GM21529 (cell line): ENCODE data around the gene RHBDL1.
"Not testable (repeated sequence)": the region's sequence is repeated elsewhere in the genome, so short reads cannot be mapped to it uniquely, and the experiment has no call there.

Experiments
- ATAC-seq: cut with Tn5 transposase; IDR thresholded peaks from one replicate; pipeline ENCODE4 v1.9.1; 2021; ENCODE audit not compliant: unreplicated experiment

Gene RHBDL1

DNA sequence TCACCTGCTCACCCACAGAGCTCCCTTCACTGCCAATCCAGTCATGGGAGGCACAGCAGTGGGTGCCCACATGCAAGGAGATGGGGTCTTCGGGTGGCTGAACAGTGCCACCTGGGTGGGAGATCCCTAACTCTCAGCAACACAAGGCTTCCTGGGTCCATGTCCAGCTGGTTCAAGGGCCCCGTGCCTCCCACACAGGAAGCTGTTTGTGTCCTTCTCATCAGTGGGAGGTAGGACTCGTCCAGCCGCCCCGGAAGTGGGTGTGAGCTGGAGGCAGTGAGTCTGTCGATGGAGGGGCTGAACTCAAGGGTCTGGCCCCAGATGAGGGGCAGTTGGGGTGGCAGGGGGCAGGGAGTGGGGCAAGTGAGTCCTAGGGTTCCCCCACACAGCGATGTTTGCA, 28.6 kb downstream of the RHBDL1 start:
- no peak for ATAC-seq

DNA sequence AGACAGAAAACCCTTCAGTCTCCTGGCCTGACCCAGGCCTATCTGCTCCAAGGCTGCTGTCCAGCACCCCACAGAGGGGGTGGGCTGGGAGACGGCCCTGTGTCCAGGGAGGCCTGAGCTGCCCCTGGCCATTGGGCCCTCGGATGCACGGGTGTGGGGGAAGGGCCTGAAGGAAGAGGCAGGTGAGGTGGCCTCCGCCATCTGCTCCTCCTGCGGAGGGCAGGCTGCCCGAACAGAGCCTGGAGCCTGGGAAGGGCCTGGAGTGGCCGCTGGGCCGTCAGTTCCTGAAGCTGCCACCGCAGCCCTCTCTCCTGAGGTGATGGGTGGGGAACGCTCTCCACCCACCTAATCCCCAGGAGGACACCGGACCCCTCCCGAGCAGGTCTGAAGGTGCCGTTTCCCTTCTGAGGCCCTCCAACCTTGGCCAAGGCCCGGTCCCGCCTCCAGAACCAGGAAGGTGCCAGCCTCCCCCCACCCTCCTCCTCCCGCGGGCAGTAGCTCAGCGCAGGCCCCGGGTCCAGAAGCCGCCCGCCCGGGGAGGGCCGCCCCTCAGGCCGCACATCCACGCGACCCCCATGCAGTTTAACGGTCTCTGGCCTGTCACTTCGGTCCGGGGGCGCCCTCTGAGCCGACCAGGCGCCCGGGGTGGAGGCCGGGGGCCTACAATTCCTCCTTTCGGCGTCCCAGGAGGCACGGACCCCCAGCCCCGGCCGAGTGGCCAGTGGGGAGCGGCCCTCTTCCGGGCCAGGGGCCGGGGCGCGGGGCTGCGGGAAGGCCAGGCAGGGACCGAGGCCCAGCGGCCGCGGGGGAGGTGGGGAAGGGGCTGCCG, 29.3 kb downstream of the RHBDL1 start:
- ATAC-seq, result no peak

DNA sequence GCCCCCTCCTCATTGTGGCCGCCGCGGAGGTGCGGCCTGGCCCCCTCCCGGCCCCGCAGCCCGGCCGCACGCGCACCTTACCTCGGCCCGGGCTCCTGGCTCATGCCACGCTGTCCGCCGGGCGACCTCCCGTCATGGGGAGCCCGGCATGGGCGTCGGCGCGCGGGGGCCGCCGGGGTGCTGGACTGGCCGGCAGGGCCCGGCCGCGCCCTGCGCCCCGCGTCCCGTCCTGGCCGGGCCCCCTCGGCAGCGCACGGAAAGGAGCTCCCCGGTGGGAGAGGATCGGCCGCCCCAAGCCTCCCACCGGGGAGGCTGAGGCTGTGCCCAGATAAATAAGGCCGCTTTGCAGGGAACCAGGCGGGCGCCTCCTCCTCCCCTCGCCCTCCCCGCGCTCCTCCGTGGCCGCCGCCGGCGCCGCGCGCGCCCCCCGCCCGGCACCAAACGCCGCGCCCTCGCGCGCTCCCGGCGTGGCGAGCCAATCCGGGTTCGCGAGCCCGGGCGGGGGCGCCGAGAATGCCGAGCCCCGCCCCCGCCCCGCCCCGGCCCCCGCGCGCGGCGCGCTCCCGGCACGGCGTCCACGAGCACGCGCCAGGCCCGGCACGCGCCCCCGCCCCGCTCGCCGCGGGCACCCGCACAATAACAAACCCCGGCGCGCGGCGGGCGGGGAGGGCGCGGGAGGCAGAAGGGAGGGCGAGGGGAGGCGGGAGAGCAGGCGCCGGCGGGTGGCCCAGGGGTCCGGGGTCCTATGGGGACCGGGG, 30.1 kb downstream of the RHBDL1 start, which contains the start of gene FBXL16:
Gene FBXL16 (minus strand): TSS at position 371 of the 758 bp plus-strand sequence. CDS start 8,396 bp downstream, outside the sequence.
- no peak for ATAC-seq

DNA sequence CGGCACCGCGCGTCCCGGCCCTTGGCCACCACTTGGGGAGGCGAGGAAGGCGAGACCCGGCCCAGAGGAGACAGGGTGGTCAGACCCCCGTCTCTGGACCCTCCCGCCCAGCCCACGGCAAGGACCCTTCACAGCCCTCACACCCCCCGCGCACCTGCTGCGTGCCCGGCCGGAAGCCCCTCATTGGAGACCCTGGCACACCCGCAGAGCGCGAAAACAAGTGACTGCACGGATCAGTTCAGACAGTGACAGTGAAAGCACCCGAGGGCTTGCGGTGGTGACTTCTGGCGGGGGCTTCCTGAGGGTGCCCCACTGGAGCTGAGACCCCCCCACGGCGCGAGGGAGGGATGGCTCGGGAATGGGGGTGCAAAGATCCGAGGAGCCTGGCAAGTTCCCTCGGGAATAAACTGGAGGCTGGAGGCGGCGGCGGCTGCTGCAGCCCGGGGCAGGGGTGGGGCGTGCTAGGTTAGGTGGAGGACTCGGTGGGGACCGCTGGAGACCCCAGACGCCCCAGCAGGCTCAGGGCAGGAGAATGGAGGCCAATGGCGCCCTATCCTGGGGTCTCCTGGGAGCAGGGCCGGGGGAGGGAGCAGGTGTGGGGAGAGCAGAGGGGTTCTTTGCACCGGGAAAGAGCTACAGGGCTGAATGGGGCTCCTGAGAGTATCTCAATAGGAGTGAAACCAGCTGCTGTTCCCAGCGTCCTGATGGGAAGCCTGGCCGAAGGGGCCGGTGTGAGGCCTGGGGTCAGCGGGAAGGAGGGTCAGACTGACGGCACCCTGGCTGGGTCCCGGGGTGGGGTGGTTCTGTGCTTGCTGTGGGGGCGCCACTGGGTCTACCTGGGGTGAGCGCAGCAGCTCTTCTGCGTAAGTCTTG, 31.0 kb downstream of the RHBDL1 start:
- ATAC-seq, result no peak

DNA sequence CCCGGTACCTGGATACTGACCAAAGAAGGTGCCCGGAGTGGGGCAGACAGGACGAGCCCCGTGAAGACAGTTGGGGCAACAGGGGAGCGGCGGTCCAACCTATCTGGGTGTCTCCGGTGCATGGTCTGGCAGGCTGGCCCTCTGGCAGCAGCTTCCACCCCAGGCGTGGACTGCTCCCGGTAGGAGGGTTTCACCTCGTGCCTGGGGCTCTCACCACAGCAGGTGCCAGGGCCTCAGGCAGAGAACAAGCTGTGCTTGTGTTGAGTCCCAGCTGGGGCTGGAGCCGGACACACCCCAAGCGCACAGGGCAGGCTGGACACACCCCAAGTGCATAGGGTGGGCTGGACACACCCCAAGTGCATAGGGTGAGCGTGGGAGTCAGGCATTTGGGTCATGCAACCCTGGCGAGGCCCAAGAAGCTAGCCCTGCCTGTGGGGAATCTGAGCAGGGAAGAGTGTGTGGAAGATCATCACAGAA, 31.6 kb downstream of the RHBDL1 start:
- ATAC-seq, result no peak

DNA sequence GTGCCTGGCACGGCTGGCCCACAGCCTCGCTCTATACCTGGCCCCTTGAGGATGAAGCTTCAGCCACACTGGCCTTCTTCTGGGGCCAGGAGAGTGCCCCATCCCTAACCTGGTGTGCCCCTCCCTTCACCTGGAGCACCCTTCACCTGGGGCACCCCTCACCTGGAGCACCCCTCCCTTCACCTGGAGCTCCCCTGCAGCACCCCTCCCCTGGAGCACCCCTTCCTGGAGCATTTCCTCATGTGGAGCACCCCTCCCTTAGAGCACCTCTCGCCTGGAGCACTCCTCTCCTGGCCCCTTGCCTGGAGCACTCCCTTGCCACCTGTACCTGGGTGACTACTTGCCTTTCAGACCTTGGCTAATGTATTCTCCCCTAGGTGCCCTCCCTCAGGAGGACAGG, 32.5 kb downstream of the RHBDL1 start:
- ATAC-seq, result no peak

DNA sequence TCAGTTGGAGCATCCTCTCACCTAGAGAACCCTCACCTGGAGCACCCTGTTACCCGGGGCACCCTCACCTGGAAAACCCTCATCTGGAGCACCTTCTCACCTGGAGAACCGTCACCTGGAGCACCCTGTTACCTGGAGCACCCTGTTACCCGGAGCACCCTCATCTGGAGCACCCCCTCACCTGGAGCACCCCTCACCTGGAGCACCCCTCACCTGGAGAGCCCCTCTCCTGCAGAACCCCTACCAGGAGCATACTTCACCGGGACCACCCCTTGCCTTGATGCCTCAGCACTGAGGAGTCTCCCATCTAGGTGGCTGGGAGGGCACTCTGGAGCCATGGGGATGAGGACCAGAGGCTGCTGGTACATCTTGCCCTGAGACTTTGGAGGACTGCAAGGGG, 33.5 kb downstream of the RHBDL1 start:
- no peak for ATAC-seq

DNA sequence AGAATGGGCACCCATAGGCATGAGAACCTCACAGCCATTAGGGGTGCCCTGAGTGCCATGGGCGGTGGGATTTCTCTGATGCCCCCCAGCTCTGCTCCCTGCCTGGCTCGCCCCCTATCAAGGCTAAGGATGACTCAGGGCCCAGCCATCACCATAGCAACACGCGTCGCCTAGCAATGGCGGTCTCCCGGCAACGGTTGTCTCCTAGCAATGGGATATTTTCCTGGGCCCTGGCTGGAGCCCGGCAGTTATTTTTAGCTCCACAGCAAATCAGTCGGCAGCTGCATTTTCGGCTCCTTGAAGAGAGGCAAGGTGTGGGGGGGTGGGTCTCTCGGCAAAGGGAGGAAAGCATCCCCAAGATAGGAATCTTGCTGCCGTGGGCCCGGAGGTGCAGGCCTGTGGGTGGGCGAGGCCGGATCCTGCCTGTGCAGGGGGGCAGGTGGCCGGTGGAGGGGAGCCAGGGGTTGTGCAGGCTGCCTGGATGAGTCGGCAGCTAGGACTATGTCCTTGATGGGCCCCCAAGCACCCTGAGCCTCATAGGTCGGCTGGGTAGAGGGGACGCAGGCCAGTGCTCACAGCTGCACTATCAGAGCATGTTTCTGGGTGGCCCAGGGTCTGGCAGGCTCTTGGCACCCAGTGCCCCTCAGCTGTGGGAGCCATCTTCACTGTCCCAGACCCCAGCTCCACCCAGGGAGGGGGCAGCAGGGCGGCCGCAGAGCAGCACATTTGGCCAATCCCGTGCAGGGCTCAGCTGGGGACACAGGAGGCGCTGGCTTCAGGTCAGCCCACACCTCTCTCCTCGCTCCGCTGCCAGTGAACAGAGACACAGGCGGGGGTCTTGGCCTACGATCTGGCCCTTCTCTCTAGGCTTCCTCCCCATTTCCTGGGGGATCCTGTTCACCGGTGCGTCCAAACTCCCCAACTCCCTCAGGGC, 34.4 kb downstream of the RHBDL1 start:
- no peak for ATAC-seq

DNA sequence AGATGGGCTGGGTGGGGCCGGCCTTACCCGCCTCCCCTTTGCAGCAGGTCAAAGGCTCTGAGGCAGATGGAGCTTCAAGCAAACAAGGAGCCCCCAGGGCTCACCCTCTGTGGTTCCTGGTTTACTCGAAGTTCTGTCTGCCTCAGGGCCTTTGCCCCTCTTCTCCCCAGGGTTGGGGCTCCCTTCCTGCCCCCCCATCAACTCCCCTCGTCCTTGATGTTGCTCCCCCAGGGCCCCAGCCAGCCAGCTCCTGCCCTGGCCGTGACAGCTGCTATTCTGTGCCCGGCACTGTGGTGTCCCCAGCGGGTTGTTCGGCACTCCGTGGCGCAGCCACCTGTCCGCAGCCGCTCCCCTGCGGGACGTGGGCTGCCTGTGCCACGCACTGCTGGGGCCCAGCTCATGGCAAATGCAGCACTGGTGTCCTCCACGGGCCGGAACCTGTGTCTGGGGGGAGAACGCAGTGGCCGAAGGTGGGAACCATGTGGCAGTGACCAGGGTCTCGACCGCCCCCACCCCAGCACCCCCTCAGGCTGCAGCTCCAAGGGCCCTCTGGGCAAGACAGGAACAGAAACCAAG, 35.1 kb downstream of the RHBDL1 start:
- ATAC-seq, result no peak

DNA sequence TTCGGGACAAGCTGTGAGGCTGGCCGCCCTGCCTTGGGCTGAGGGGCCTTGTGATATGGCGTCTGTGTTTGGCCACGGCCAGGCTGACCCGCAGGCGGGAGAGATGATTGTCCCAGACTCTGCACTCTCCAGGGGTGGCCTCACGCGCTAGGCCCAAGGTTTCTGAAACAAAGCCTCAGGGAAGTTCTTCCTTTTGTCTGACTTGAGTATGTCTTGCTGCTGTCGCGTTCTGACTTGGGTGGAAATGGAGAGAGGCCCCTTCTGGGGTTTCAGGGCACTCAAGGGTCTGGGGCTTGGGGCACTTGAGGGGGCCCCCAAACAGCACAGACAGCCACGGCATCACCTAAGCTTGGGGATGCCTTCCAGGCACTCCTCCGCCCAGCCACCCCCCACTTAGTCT, 35.6 kb downstream of the RHBDL1 start:
- ATAC-seq, result no peak

DNA sequence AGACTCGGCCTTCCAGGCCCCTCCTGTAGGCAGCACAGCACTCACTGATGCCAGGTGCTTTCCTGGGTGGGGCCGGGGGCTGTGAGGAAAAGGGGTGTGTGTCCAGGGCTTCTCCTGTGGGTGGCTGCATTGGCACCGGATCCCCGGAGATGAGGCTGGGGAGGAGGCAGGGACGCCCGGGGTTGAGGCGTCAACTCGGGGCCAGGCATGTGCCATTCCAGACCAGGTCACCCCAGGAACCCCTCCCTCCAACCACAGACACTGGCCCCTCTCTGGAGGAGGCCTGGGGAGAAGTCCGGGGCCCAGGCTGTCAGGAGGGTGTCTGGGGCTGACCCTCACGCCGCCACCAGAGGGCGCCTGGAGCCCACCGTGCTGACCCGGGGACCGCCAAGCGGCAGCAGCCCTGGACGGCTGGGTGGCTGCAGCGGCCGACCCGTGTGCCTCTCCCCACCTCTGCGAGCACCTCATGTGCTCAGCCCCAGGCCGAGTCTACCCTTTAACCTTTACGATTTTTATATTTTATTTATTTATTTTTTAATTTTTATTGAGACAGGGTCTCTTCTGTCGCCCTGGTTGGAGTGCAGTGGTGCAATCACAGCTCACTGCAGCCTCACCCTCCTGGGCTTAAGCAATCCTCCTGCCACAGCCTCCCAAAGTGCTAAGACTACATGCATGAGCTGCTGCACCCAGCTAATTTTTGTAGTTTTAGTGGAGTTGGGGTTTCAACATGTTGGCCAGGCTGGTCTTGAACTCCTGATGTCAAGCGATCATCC, 36.3 kb downstream of the RHBDL1 start:
- no peak for ATAC-seq

DNA sequence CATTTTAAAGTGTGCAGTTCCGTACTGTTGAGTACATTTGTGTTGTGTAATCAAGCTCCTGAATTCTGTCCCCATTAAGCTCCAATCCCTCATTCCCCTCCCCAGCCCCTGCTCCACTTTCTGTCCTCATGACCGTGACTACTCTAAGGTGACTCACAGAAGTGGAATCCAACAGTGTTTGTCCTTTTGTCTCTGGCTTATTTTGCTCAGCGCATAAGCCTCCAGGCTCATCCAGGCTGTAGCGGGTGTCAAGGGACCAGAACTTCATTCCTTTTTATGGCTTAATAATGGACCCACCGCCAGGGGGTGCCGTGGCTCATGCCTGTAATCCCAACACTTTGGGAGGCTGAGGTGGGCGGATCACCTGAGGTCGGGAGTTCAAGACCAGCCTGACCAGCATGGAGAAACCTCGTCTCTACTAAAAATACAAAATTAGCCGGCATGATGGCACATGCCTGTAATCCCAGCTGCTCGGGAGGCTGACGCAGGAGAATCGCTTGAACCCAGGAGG, 37.3 kb downstream of the RHBDL1 start:
- not testable (repeated sequence) for ATAC-seq

DNA sequence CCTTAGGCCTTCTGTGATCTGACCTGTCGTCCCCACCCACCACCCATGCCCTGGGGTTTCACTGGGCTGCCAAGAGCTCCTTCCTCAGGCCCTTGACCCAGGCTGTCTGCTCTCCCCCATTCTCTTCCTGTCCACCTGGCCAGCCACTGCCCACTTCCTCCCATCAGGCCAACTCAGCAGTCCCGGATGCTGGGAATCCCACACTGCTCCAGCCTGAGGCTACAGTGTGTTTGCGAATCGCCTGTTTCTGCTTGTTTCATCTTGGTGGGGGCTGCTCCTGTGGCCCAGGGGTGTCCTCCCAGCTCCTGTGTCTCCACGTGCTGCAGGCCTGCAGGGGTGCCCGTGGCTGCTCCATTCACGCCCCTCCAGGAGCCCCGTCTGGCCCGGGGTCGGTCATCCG, 38.6 kb downstream of the RHBDL1 start:
- no peak for ATAC-seq

DNA sequence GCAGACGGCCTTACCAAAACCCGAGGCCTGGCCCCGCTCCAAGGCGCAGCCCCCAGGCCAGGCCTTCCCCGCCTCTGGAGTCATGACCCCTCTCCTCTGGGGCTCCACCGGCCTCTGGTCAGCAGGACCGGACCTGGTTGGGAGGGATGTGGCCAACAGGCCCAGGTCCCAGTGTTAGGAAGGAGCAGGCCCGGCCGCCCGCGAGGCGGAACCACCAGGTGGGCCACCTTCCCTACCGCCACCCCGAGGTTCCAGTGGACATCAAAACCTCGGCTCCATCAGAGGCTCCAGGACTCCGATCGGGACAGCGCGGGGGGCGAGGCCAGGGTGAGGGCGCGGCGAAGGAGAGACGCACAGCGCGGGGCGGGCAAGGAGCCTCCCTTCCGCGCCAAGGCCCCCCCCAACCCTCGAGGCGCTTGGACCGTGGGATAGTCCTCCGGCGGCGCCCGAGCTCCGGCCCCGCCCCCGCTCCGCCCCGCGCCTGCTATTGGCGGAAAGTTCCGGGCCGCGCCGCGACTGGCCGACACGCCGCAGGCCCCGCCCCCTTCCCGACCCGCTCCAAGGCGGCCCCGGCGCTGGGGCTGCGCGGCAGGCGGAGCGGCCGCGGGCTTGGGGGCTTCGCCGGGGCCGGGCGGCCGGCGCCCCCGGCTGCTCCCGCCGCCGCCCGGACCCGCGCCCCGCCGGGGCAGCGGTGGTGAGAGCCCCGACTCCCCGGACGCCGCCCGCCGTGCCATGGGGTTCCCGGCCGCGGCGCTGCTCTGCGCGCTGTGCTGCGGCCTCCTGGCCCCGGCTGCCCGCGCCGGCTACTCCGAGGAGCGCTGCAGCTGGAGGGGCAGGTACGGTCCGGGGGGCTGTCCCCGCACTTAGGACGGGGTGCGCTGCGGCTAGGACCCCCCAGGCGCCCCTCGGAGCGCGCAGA, 39.3 kb downstream of the RHBDL1 start, which contains the start of gene METRN:
Gene METRN (plus strand): TSS at position 561 of the 919 bp plus-strand sequence. CDS start 172 bp downstream, at position 733.
- peak; percentile 74 for ATAC-seq

DNA sequence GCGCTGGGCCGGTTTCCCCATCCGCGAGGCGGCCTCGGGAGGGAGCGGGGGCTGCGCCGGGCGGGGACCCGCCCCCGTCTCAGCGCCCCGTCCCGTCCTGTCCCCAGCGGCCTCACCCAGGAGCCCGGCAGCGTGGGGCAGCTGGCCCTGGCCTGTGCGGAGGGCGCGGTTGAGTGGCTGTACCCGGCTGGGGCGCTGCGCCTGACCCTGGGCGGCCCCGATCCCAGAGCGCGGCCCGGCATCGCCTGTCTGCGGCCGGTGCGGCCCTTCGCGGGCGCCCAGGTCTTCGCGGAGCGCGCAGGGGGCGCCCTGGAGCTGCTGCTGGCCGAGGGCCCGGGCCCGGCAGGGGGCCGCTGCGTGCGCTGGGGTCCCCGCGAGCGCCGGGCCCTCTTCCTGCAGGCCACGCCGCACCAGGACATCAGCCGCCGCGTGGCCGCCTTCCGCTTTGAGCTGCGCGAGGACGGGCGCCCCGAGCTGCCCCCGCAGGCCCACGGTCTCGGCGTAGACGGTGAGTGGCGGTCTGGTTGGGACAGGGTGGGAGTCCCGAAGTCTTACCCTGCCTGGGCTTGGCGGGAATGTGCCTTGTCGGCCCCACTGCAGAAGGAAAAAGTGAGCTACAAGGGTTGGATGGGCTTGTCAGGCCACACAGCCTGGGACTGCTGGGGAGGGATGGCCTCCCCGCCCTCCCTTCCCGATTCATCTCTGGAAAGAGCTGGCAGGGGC, 40.2 kb downstream of the RHBDL1 start:
- no peak for ATAC-seq

DNA sequence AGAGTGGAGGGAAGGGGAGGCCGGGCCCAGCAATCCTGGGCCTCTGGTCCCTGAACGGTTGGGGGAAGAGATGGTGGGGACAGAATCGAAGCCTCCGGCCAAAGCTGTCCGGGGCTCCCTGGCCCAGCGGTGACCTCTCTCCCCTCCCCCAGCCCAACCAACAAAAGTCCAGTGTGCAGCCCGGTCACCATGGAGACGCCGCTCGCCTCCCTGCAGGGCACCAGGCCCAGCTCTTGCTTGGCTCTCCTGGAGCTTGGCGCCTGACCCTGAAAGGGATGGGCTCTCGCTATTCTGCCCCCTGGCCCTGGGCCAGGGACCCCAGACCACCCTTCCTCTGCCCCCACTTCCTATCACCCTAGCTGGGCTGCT, 40.7 kb downstream of the RHBDL1 start:
- ATAC-seq, result no peak

DNA sequence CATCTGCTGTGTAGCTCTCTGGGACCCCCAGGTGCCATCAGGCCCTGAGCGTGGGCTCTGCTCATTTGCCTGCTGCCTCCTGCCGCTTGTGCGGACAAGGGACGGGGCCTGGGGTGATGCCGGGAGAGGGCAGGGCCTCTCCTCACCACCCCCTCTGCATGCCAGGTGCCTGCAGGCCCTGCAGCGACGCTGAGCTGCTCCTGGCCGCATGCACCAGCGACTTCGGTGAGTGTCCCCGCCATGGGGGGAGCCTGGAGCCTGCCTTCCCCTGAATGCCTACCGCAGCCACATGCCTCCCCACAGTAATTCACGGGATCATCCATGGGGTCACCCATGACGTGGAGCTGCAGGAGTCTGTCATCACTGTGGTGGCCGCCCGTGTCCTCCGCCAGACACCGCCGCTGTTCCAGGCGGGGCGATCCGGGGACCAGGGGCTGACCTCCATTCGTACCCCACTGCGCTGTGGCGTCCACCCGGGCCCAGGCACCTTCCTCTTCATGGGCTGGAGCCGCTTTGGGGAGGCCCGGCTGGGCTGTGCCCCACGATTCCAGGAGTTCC, 41.4 kb downstream of the RHBDL1 start:
- no peak for ATAC-seq
